GM18873 (cell line): ENCODE measurements around the gene GABRD.

Experiments used
- ATAC-seq: cut with Tn5 transposase; IDR thresholded peaks from one replicate; pipeline ENCODE4 v1.9.1; 2021; ENCODE audit warnings: mild to moderate bottlenecking, moderate library complexity, moderate number of reproducible peaks; ENCODE audit not compliant: unreplicated experiment, low FRiP score

The GABRD gene

GRCh38 chr1:2033165-2033564 is 14.0 kb downstream of the GABRD start:
- ATAC-seq: no peak

GRCh38 chr1:2036287-2036686 is 17.1 kb downstream of the GABRD start:
- no peak for ATAC-seq

GRCh38 chr1:2037314-2037979 is 18.3 kb downstream of the GABRD start:
- ATAC-seq: no peak

GRCh38 chr1:2038229-2038628 is 19.1 kb downstream of the GABRD start:
- ATAC-seq: no peak

GRCh38 chr1:2039251-2039650 is 20.1 kb downstream of the GABRD start:
- no peak for ATAC-seq

GRCh38 chr1:2041305-2041704 is 22.2 kb downstream of the GABRD start:
- ATAC-seq: no peak

- no peak for ATAC-seq
Measured at GRCh38 chr1:2041887-2042286, 22.7 kb downstream of the GABRD start.

GRCh38 chr1:2042830-2043773 is 24.0 kb downstream of the GABRD start:
- ATAC-seq: no peak

- no peak for ATAC-seq
Measured at GRCh38 chr1:2043886-2044285, 24.7 kb downstream of the GABRD start.

- no peak for ATAC-seq
Measured at GRCh38 chr1:2044510-2045319, 25.6 kb downstream of the GABRD start.

- no peak for ATAC-seq
Measured at GRCh38 chr1:2045468-2046173, 26.5 kb downstream of the GABRD start.

GRCh38 chr1:2046174-2046917 is 27.2 kb downstream of the GABRD start:
- ATAC-seq: no peak

GRCh38 chr1:2046953-2047748 is 28.0 kb downstream of the GABRD start:
- ATAC-seq: no peak

GRCh38 chr1:2047749-2048729 is 28.9 kb downstream of the GABRD start:
- no peak for ATAC-seq

GRCh38 chr1:2049225-2049717 is 30.1 kb downstream of the GABRD start:
- ATAC-seq: no peak

- no peak for ATAC-seq
Measured at GRCh38 chr1:2049718-2050431, 30.7 kb downstream of the GABRD start, which contains the start of gene PRKCZ. Gene PRKCZ (plus strand): TSS chr1:2050411. CDS start chr1:2050631, 220 bp downstream.

- no peak for ATAC-seq
Measured at GRCh38 chr1:2050461-2050792, 31.3 kb downstream of the GABRD start.
